HG02970 (cell line): ENCODE data around the gene ZDHHC11.
"Not testable (repeated sequence)": the region's sequence is repeated elsewhere in the genome, so short reads cannot be mapped to it uniquely, and the experiment has no call there.

Experiments
- ATAC-seq: cut with Tn5 transposase; IDR thresholded peaks from one replicate; pipeline ENCODE4 v1.9.1; 2021; ENCODE audit warnings: mild to moderate bottlenecking, moderate library complexity, moderate number of reproducible peaks; ENCODE audit not compliant: unreplicated experiment, low FRiP score

ZDHHC11 gene

GRCh38 chr5:765948-766631 lies 84.7 kb downstream of the ZDHHC11 start:
- ATAC-seq, result no peak

- ATAC-seq, result no peak
Measured at GRCh38 chr5:763998-764781, 86.6 kb downstream of the ZDHHC11 start.

GRCh38 chr5:763397-763796 lies 87.4 kb downstream of the ZDHHC11 start:
- ATAC-seq, result no peak

- not testable (repeated sequence) for ATAC-seq
Measured at GRCh38 chr5:762996-763395, 87.8 kb downstream of the ZDHHC11 start.

GRCh38 chr5:761854-762710 lies 88.7 kb downstream of the ZDHHC11 start:
- ATAC-seq, result no peak

- no peak for ATAC-seq
Measured at GRCh38 chr5:761059-761771, 89.6 kb downstream of the ZDHHC11 start.

- ATAC-seq, result no peak
Measured at GRCh38 chr5:760363-761058, 90.3 kb downstream of the ZDHHC11 start.

- ATAC-seq, result no peak
Measured at GRCh38 chr5:759781-760362, 90.9 kb downstream of the ZDHHC11 start.

GRCh38 chr5:759111-759751 lies 91.6 kb downstream of the ZDHHC11 start:
- ATAC-seq, result no peak

GRCh38 chr5:758698-759053 lies 92.1 kb downstream of the ZDHHC11 start:
- ATAC-seq, result no peak

- no peak for ATAC-seq
Measured at GRCh38 chr5:757931-758697, 92.7 kb downstream of the ZDHHC11 start.

- ATAC-seq, result no peak
Measured at GRCh38 chr5:757346-757930, 93.3 kb downstream of the ZDHHC11 start.

- ATAC-seq, result no peak
Measured at GRCh38 chr5:756865-757345, 93.9 kb downstream of the ZDHHC11 start.

GRCh38 chr5:756171-756570 lies 94.6 kb downstream of the ZDHHC11 start:
- ATAC-seq, result no peak

- not testable (repeated sequence) for ATAC-seq
Measured at GRCh38 chr5:754143-754632, 96.6 kb downstream of the ZDHHC11 start.

GRCh38 chr5:753567-754142 lies 97.1 kb downstream of the ZDHHC11 start:
- not testable (repeated sequence) for ATAC-seq

GRCh38 chr5:752532-753115 lies 98.2 kb downstream of the ZDHHC11 start:
- not testable (repeated sequence) for ATAC-seq
